ENCODE measurements around the gene ALDH1A1. TPM values are rescaled to one million over a fixed set of nuclear protein-coding genes. Genes with fewer than 3 reads are reported as not detected.

The ALDH1A1 gene
- total RNA-seq, 2 experiments from 2014 or later = not detected

- Histone ChIP-seq H3K4me1 (ENCODE audit: insufficient read depth, low read length, poor library complexity, severe bottlenecking) (no peaks in the 10 kb centered on the region), H2AFZ (ENCODE audit: low read length) (no peak overlapping the region), H3K9me2 (ENCODE audit: insufficient read depth, low read length) (no peaks in the 10 kb centered on the region), H3K4me3 (ENCODE audit: low read depth, low read length, poor library complexity, severe bottlenecking) (no peak overlapping the region), H4K20me1 (ENCODE audit: insufficient read depth, low read length) (no peaks in the 10 kb centered on the region), H3K9me3 (ENCODE audit: low read length) (no peaks in the 10 kb centered on the region), H3K27ac (ENCODE audit: low read depth, low read length, poor library complexity, severe bottlenecking) (no peak overlapping the region), H3K36me3 (ENCODE audit: insufficient read depth, low read length) (no peaks in the 10 kb centered on the region), H3K4me2 (ENCODE audit: low read length) (no peak overlapping the region), H3K79me2 (ENCODE audit: insufficient read depth, low read depth, low read length) (no peaks in the 10 kb centered on the region)
- no TSS peak for BruUV-seq (replicated peaks)
- TF ChIP-seq CTCF (conservative IDR thresholded peaks at IDR 0.05; ENCODE audit: low read length) (no peak), EZH2phosphoT487 (IDR thresholded peaks at IDR 0.05; ENCODE audit: borderline replicate concordance, low read depth, low read length) (no peak)
- CTCF ChIA-PET (ENCODE audit: unreplicated experiment) = no interaction called here
- no peak for DNase-seq (ENCODE audit: low spot score)
- intact Hi-C loops (cut with micrococcal nuclease; ENCODE audit: unreplicated experiment) = no loop called here
- POLR2A ChIA-PET = no interaction called here
Observed at GRCh38 chr9:72980600-72981265, 27.9 kb upstream of the ALDH1A1 start.

GRCh38 chr9:72980183-72980582, 27.3 kb upstream of the ALDH1A1 start:
- no peaks in the 10 kb centered on the region for H3K4me1 ChIP-seq (ENCODE audit: insufficient read depth, low read length, poor library complexity, severe bottlenecking)
- no peaks in the 10 kb centered on the region for H3K36me3 ChIP-seq (ENCODE audit: insufficient read depth, low read length)
- intact Hi-C loops (cut with micrococcal nuclease; ENCODE audit: unreplicated experiment) = no loop called here
- no peaks in the 10 kb centered on the region for H3K9me3 ChIP-seq (ENCODE audit: low read length)
- no peaks in the 10 kb centered on the region for H3K79me2 ChIP-seq (ENCODE audit: insufficient read depth, low read depth, low read length)
- H4K20me1 ChIP-seq (ENCODE audit: insufficient read depth, low read length) = no peaks in the 10 kb centered on the region
- H3K27ac ChIP-seq (ENCODE audit: low read depth, low read length, poor library complexity, severe bottlenecking) = no peak overlapping the region
- no TSS peak for BruUV-seq (replicated peaks)
- no peaks in the 10 kb centered on the region for H3K9me2 ChIP-seq (ENCODE audit: insufficient read depth, low read length)
- POLR2A ChIA-PET = no interaction called here
- no peak overlapping the region for H2AFZ ChIP-seq (ENCODE audit: low read length)
- TF ChIP-seq CTCF (conservative IDR thresholded peaks at IDR 0.05; ENCODE audit: low read length) (no peak), EZH2phosphoT487 (IDR thresholded peaks at IDR 0.05; ENCODE audit: borderline replicate concordance, low read depth, low read length) (no peak)
- DNase-seq (ENCODE audit: low spot score) = no peak
- no peak overlapping the region for H3K4me3 ChIP-seq (ENCODE audit: low read depth, low read length, poor library complexity, severe bottlenecking)
- CTCF ChIA-PET (ENCODE audit: unreplicated experiment) = no interaction called here
- H3K4me2 ChIP-seq (ENCODE audit: low read length) = no peak overlapping the region

GRCh38 chr9:72979405-72980100, 26.7 kb upstream of the ALDH1A1 start:
- H3K4me3 ChIP-seq (ENCODE audit: low read depth, low read length, poor library complexity, severe bottlenecking) = no peak overlapping the region
- BruUV-seq (replicated peaks) = no TSS peak
- H2AFZ ChIP-seq (ENCODE audit: low read length) = no peak overlapping the region
- H3K79me2 ChIP-seq (ENCODE audit: insufficient read depth, low read depth, low read length) = no peaks in the 10 kb centered on the region
- no peak for TF ChIP-seq CTCF (conservative IDR thresholded peaks at IDR 0.05; ENCODE audit: low read length)
- no peak for TF ChIP-seq EZH2phosphoT487 (IDR thresholded peaks at IDR 0.05; ENCODE audit: borderline replicate concordance, low read depth, low read length)
- H3K36me3 ChIP-seq (ENCODE audit: insufficient read depth, low read length) = no peaks in the 10 kb centered on the region
- H4K20me1 ChIP-seq (ENCODE audit: insufficient read depth, low read length) = no peaks in the 10 kb centered on the region
- H3K4me1 ChIP-seq (ENCODE audit: insufficient read depth, low read length, poor library complexity, severe bottlenecking) = no peaks in the 10 kb centered on the region
- intact Hi-C loops (cut with micrococcal nuclease; ENCODE audit: unreplicated experiment) = no loop called here
- no peak for DNase-seq (ENCODE audit: low spot score)
- H3K4me2 ChIP-seq (ENCODE audit: low read length) = no peak overlapping the region
- H3K9me2 ChIP-seq (ENCODE audit: insufficient read depth, low read length) = no peaks in the 10 kb centered on the region
- ChIA-PET POLR2A (no interaction called here), CTCF (ENCODE audit: unreplicated experiment) (no interaction called here)
- H3K27ac ChIP-seq (ENCODE audit: low read depth, low read length, poor library complexity, severe bottlenecking) = no peak overlapping the region
- no peaks in the 10 kb centered on the region for H3K9me3 ChIP-seq (ENCODE audit: low read length)
